HG02870 (cell line): ENCODE data around the gene FGFRL1.

ENCODE experiments used
- ATAC-seq: cut with Tn5 transposase; IDR thresholded peaks from one replicate; pipeline ENCODE4 v1.9.1; 2021; ENCODE audit warnings: mild to moderate bottlenecking, moderate library complexity; ENCODE audit not compliant: unreplicated experiment

The FGFRL1 gene

GRCh38 chr4:1004071-1004418 lies 7.4 kb upstream of the FGFRL1 start:
- no peak for ATAC-seq

- no peak for ATAC-seq
Measured at GRCh38 chr4:1004557-1005485, 6.6 kb upstream of the FGFRL1 start.

GRCh38 chr4:1006856-1007255 lies 4.6 kb upstream of the FGFRL1 start:
- ATAC-seq, result no peak

- no peak for ATAC-seq
Measured at GRCh38 chr4:1008840-1009541, 2.4 kb upstream of the FGFRL1 start.

- no peak for ATAC-seq
Measured at GRCh38 chr4:1009542-1010394, 1.7 kb upstream of the FGFRL1 start.

- no peak for ATAC-seq
Measured at GRCh38 chr4:1010395-1011021, 918 bp upstream of the FGFRL1 start.

GRCh38 chr4:1011666-1012033 lies 224 bp downstream of the FGFRL1 start:
- no peak for ATAC-seq

GRCh38 chr4:1012034-1012739 lies 761 bp downstream of the FGFRL1 start:
- no peak for ATAC-seq

- no peak for ATAC-seq
Measured at GRCh38 chr4:1013225-1014073, 2.0 kb downstream of the FGFRL1 start.

GRCh38 chr4:1014291-1015167 lies 3.1 kb downstream of the FGFRL1 start:
- no peak for ATAC-seq

- ATAC-seq, result no peak
Measured at GRCh38 chr4:1015179-1015578, 3.8 kb downstream of the FGFRL1 start.

- no peak for ATAC-seq
Measured at GRCh38 chr4:1015746-1016145, 4.3 kb downstream of the FGFRL1 start.

- no peak for ATAC-seq
Measured at GRCh38 chr4:1017211-1017610, 5.8 kb downstream of the FGFRL1 start.

GRCh38 chr4:1017706-1018105 lies 6.3 kb downstream of the FGFRL1 start:
- ATAC-seq, result no peak

GRCh38 chr4:1018147-1019020 lies 7.0 kb downstream of the FGFRL1 start:
- ATAC-seq, result no peak

GRCh38 chr4:1019320-1019719 lies 7.9 kb downstream of the FGFRL1 start:
- no peak for ATAC-seq

- no peak for ATAC-seq
Measured at GRCh38 chr4:1019729-1020470, 8.5 kb downstream of the FGFRL1 start.
